Endothelial cell (in vitro differentiated cells): ENCODE measurements around the gene PHTF2. TPM values are rescaled to one million over a fixed set of nuclear protein-coding genes. Genes with fewer than 3 reads are reported as not detected.

Source experiments
- DNase-seq: peaks from one replicate; pipeline ENCODE4 v3.0.0; 2021; ENCODE audit warnings: low spot score
- H3K27ac Mint-ChIP-seq: one replicate; pipeline ENCODE4 v1.8.0; 2021; ENCODE audit warnings: mixed read lengths, inconsistent platforms; ENCODE audit not compliant: unreplicated experiment
- H3K27me3 Mint-ChIP-seq: one replicate; pipeline ENCODE4 v1.8.0; 2021; ENCODE audit warnings: mild to moderate bottlenecking, moderate library complexity, mixed read lengths, inconsistent platforms; ENCODE audit not compliant: unreplicated experiment
- H3K36me3 Mint-ChIP-seq: one replicate; pipeline ENCODE4 v1.8.0; 2021; ENCODE audit warnings: mild to moderate bottlenecking, low read depth, mixed read lengths, inconsistent platforms; ENCODE audit not compliant: unreplicated experiment
- H3K4me1 Mint-ChIP-seq: one replicate; pipeline ENCODE4 v1.8.0; 2021; ENCODE audit warnings: mild to moderate bottlenecking, mixed read lengths, inconsistent platforms; ENCODE audit not compliant: unreplicated experiment
- H3K4me3 Mint-ChIP-seq: one replicate; pipeline ENCODE4 v1.8.0; 2021; ENCODE audit warnings: mild to moderate bottlenecking, mixed read lengths, inconsistent platforms; ENCODE audit not compliant: unreplicated experiment
- H3K9me3 Mint-ChIP-seq: one replicate; pipeline ENCODE4 v1.8.0; 2021; ENCODE audit warnings: mixed read lengths, inconsistent platforms; ENCODE audit not compliant: unreplicated experiment
- CTCF ChIP-seq: fragments of 200-600 bp; sonication (generic); IDR thresholded peaks from one replicate; pipeline ENCODE4 v1.5.0; 2021; ENCODE audit warnings: antibody characterized with exemption; ENCODE audit not compliant: unreplicated experiment
- total RNA-seq: library from RNA; stranded (reverse); fragmentation: NEBNext Ultra II Directional; extraction: Animal tissue kit (Norgen Biotek cat#: 25700); gene quantifications from one replicate; pipeline ENCODE4 v1.2.1, GENCODE V29; 2021; ENCODE audit not compliant: unreplicated experiment

Gene PHTF2
- total RNA-seq, 1 donor from 2014 or later = 10.3 TPM

- no peaks in the 10 kb centered on the region for H3K27me3 Mint-ChIP-seq
- H3K27ac Mint-ChIP-seq = no peak overlapping the region
- no peak for DNase-seq
- H3K4me1 Mint-ChIP-seq = no peaks in the 10 kb centered on the region
- TF ChIP-seq CTCF = no peak
- H3K4me3 Mint-ChIP-seq = no peak overlapping the region
- H3K36me3 Mint-ChIP-seq = no peaks in the 10 kb centered on the region
- no peaks in the 10 kb centered on the region for H3K9me3 Mint-ChIP-seq
These were observed 113.7 kb downstream of the PHTF2 start for GRCh38 chr7:77912293-77912692.

GRCh38 chr7:77913977-77914607 is 115.5 kb downstream of the PHTF2 start:
- Mint-ChIP-seq H3K4me3 (no peak overlapping the region), H3K27me3 (no peaks in the 10 kb centered on the region), H3K4me1 (peaks cover 7% of the 10 kb centered on the region), H3K9me3 (no peaks in the 10 kb centered on the region), H3K27ac (no peak overlapping the region), H3K36me3 (no peaks in the 10 kb centered on the region)
- TF ChIP-seq CTCF = no peak
- DNase-seq = no peak

- Mint-ChIP-seq H3K9me3 (no peaks in the 10 kb centered on the region), H3K27me3 (no peaks in the 10 kb centered on the region), H3K27ac (no peak overlapping the region), H3K4me3 (no peak overlapping the region), H3K36me3 (no peaks in the 10 kb centered on the region), H3K4me1 (peaks cover 7% of the 10 kb centered on the region)
- DNase-seq = no peak
- TF ChIP-seq CTCF = no peak
These were observed 119.1 kb downstream of the PHTF2 start for GRCh38 chr7:77917500-77918262.

GRCh38 chr7:77918676-77919075 is 120.1 kb downstream of the PHTF2 start:
- peaks cover 7% of the 10 kb centered on the region for H3K4me1 Mint-ChIP-seq
- H3K27ac Mint-ChIP-seq = no peak overlapping the region
- no peaks in the 10 kb centered on the region for H3K36me3 Mint-ChIP-seq
- no peak for TF ChIP-seq CTCF
- no peak overlapping the region for H3K4me3 Mint-ChIP-seq
- no peak for DNase-seq
- no peaks in the 10 kb centered on the region for H3K9me3 Mint-ChIP-seq
- no peaks in the 10 kb centered on the region for H3K27me3 Mint-ChIP-seq

GRCh38 chr7:77923419-77923818 is 124.8 kb downstream of the PHTF2 start:
- TF ChIP-seq CTCF = no peak
- no peak for DNase-seq
- Mint-ChIP-seq H3K36me3 (no peaks in the 10 kb centered on the region), H3K27me3 (no peaks in the 10 kb centered on the region), H3K4me3 (no peak overlapping the region), H3K4me1 (peaks cover 5% of the 10 kb centered on the region), H3K27ac (no peak overlapping the region), H3K9me3 (no peaks in the 10 kb centered on the region)
